ENCODE measurements around the gene UBE3C.

UBE3C gene

DNA sequence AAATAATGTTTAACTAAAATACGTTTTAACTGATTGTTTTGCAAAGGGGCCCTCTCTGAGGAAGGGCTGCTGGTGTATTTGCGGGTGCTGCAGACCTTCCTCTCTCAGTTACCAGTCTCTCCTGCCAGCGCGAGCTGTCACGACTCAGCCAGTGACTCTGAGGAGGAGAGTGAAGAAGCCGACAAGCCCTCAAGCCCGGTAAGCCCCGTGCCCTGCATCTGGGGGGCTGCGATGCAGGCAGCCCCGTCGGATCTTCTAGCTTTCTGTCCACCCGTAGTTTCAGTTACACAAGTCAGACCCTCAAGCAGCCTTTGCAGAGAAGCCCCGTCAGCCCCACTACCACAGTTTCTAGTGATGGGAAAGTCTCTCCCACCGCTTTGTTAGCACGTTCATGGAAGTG is 45.1 kb downstream of the UBE3C start:
- no peak for DNase-seq

DNA sequence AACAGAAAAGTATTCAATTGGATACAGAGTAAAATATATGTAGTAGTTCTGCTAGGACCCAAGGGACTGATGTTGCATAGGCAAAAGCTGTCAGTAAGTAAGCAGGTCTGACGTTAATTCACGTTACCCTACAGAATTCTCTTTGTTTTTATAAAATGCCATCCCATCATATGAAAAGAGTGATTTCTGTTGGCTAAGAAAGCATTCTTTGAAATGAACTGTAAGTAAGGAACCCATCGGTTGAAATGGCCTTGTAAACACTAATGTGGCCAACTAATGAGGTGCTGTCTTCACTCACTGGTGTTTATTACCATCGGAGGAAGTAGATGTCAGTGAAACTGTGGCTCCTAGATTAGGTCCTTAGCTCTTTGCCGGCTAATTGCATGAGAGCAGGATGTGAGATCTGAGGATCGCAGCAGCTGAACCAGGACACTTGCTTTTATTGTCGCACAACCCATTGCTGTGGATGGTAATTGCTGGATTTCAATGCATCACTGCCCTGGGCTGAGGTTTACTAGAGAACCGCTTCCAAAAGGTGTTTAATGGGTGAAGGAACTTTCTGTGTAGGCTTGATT is 49.5 kb downstream of the UBE3C start:
- DNase-seq, result no peak

DNA sequence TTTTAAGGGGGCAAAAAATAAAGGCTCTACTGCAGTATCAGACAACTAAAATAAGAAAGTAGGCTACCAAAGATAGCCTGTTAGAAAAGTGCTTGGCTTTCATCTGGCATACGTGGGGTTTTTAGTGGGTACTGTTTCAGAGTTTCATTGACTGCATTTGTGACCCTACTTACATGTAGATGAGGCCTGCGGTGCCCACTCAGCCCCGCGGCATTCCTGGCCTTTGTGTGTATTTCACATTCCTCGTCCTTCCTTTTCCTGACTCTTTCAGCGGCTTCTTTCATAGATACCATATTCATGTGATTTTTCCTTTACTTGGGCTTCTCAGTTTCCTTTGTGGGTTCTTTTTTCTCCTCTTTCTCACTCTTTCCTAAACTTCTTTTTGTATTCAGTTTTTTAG is 50.7 kb downstream of the UBE3C start:
- no peak for DNase-seq

DNA sequence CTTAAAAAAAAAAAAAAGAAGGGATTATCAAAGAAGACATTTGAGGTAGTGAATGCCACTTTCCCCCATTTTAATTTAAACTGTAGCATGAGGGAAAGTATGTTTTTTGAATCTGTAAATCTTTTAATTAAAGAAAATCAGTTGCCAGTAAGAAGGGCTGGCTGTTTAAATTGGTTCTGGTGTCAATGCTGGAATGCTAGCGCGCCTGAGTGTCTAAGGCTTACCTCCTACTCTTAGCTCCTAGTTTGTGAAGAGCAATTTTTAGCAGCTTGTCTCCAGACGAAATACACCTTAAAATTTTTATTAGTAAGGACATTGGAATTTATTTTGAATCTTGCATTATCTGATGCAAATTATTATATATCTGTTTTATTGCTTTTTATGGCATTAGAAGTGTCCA is 54.1 kb downstream of the UBE3C start:
- DNase-seq, result no peak

DNA sequence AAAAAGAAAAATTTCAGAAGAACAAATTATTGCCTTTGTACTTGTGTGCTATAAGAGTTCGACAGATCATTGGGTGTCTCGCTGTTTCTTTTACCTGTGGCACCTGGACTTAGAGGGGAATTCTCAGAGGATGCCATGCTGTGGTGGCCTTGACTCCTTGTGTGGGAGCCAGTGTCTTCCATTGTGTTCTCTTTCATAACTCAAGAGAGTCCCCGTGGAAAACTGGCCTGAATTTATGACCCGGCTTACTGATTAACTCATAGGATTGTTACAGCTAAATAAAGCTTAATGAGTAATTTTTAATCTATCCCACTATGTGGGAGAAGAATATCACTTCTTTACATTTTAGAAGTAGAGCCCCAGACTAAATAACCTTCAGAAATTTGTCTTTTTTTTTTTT is 54.5 kb downstream of the UBE3C start:
- no peak for DNase-seq

DNA sequence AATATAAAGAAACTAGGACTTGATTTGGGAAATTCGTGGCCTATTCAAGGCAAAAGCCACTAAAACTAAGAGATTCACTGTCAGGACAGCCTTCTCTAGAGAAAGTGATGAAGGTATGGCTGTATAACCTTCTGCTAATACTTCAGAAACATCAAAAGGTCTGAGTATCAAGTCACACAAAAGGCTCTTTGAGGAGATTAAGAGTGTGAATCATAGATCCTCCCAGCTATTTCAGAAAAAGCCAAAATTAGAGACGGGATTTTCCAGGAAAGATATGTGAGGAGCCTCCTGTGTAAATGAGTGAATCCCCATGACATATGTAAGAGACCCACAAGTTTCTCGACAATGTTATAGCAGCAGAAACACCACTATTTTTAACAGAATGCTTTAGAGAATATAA is 56.2 kb downstream of the UBE3C start:
- DNase-seq, result no peak

DNA sequence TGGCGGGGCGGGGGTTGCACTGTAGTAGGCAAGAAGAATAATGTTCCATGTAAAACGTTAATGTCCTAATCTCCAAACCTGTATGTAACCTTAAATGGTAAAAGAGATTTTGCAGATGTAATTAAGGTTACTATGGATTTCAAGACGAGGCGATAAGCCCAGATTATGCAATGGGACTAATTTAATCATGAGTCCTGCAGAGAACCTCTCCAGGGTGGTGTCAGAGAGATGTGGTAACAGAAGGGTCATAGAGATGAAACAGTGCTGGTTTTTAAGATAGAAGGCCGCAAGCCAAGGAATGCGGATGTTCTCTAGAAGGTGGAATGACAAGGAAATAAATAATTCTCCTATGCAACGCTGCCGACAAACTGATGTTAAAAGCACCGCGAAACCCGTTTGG is 57.1 kb downstream of the UBE3C start:
- DNase-seq, result no peak

DNA sequence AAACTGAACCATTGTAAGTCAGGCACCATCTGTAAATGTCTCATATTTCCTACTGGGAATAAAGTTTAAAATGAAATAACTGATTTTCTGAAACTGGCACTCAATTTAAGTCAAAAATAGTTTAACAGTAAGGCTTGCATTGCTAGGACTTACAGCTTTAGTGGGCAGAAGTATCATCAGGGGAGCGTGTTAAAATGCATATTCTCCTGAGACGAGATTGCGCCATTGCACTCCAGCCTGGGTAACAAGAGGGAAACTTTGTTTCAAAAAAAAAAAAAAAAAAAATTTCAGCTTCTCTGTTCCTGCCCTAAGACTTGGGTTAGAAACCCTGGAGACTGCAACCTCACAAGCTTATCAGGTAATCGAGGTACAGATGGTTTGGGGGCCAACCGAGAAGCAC is 65.4 kb downstream of the UBE3C start:
- peak; percentile 48 for DNase-seq

DNA sequence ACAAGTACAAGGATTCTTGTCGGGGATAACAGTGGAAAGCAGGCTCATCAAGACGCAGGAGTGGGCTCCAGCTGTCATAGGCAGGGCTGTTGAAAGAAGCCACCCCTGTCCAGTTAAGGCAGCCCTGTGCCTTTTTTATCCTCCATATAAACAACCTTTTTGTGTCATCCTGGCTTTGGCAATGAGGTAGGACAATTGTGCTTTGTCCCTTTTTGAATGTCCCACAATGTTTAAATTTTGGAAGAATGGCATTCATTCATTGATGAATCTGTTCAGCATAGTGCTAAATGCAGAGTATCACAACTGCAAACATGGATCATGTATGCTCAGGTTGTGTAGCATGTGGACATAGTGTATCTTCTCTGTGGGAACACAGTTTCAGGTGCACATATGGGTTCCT is 66.7 kb downstream of the UBE3C start:
- peak; percentile 13 for DNase-seq

DNA sequence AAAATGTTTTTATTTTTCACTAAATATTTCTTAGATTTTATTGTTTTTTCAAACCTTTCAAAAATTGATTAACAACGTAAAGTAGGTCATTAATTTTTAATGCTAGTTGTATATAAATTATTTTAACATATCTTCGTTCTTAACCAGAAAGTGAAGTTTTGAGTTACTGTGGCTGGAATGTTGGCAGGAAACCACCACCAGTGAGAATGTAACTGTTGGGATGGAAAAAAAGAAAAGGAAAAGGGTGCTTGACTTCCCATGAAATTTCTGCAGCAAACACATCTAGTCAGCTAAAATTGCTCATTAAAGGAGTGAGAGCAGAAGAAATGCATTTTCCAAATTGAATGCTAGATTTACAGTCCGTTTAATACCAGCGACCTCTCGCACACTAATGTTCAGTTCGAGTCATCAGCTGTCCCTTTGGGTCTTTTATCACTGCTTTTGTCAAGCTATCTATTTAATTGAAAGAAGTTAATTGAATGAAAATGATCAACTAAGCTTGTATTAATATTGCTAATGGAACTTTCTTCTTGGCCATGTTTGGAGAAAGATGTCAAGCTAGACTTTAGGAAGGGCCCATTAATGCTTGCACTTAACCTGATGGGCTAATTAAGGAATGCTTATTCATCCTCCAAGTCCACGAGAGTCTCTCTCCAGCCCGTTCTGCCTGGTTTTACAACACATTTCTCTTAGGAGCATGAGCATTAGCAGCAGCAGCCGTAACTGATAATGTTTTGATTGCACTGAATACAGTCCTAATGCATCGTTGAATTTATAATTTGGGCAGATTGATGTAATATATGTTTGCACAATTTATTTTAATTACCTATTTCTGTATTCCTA is 70.1 kb downstream of the UBE3C start:
- peak; percentile 4 for DNase-seq

DNA sequence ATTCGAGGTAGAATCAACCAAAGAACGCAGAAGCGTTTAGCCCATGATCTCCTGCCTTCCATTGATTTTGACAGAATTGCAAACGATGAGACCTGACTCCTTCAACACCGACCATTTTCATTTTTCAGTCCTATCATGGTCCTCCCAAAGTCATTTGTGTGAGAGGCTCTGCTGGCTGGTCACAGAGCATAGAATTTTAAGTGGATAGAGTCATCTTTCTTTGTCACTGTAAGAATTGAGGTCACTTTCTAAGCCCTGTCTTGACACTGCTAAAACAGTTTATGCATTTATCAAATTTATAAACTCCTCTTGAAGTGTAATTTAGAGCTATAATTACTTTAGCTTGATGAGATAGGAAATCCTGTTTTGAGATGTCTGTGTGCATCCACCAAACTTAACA is 72.0 kb downstream of the UBE3C start:
- peak; percentile 30 for DNase-seq

DNA sequence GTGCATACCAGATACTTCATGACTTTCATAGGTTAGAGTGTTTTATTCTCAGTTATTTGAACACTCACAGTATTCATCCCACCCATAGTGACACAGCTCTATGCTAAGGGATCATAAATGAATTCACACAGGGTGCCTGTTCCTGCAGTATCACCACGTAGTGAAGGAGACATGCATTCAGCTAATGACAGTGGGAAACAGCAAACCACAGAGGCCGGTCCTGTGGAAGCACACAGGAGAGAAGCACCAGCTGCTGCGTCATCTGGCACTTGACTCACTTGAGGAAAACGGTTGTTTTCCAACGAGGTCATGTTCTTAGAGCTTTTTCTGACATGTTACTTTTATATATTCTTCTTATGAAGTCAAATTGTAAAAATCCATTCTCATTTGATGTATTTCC is 73.0 kb downstream of the UBE3C start:
- peak; percentile 93 for DNase-seq

DNA sequence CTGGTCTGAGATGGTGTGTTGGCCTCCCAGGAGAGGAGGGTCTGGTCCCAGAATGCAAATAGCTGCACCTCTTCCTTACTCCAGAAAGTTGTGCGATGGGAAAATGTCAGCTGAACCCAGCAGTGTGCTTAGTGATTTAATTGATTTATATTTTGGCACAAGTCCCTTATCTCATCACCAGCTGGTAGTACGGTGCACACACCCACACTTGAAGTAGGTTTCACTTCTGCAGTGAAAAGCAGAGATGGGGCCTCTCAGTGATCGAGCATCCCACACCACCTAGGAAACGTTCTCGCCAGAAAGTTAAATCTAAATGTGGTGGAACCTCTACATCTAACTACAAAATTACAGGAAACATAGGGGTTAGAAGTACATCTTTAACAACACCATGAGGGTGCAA is 80.4 kb downstream of the UBE3C start:
- DNase-seq, result peak; percentile 4

DNA sequence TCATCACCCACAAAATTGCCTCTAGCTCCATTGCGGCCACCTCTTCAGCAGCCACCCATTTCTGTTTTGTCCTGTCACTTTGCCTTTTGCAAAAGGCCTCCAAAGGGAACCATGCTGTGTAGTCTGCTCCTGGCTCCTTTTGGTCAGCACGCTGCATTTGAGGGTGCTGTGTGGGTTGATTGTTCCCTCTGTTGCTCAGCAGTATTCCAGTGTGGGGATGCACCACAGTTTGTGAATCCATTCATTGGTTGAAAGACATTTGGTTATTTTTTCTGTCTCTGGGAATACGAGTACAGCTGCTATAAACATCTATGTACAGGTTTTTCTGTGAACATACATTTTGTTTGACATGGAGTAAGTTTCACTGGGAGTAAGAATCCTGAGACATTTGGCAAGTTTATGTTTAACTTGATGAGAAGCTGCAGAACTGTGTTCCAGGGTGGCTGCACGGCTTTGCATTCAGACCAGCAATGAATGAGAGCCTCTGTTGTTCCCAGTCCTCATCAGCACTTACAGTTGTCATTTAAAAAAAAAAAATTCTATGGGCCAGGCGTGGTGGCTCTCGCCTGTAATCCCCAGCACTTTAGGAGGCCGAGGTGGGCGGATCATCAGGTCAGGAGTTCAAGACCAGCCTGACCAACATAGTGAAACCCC is 82.3 kb downstream of the UBE3C start:
- DNase-seq, result no peak

DNA sequence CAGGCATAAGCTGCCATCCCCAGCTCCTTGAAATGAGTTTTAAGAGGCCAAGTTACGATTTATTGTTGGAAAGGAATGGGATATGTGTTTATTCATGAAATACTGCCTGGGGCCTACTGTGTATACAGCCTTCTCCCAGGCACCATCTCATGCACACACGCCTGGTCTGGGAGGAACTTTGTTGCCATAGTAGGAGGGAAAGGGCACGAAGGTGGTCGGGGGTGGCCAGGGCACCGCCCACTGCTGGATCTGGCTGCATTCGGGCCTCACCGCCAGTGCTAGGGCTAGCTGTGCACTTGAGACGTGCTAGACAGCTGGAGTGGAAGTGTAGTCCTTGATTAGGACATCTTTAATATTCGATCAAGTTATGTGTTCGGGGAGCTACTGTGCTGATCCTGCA is 84.0 kb downstream of the UBE3C start:
- DNase-seq, result no peak

DNA sequence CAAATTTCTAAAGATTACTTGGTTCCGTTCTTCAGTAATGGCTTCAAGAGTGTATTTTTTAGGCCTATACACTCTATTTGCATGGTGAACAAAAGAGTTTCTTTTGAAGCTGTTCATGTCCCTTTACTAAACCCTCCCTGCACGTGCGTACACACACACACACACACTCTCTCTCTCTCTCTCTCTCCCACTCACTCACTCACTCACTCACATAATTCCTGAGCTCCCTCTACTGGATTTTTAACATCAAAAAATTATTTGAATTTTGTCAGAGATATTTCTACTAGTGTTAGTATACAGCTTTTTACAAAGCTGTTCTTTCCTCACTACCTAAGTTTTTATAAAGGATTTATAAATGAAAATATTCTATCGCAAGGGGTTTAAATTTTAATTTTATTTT is 85.9 kb downstream of the UBE3C start:
- peak; percentile 45 for DNase-seq

DNA sequence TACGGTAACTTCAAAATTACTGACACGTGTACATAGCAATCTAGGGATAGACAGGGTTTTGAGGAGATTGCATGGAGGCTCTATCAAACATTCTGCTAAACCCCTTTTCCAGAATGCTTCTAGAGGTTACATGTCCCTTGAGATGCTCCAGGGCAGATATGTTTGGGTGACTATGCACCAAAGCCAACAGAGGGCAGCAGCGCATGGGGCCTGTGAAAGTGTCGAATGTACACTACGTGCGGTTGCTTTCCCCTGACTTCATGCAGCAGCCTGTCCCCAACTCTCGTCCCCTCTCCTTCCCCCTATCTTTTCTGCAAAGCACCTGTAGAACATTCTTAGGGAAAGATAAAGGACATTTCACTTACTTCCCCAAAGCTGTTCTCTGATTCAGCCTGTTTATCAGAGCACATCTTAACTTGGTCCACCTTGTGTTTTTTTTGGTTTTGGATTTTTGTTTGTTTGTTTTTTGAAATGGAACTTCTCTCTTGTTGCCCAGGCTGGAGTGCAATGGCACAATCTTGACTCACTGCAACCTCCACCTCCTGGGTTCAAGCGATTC is 90.2 kb downstream of the UBE3C start:
- DNase-seq, result peak; percentile 6

DNA sequence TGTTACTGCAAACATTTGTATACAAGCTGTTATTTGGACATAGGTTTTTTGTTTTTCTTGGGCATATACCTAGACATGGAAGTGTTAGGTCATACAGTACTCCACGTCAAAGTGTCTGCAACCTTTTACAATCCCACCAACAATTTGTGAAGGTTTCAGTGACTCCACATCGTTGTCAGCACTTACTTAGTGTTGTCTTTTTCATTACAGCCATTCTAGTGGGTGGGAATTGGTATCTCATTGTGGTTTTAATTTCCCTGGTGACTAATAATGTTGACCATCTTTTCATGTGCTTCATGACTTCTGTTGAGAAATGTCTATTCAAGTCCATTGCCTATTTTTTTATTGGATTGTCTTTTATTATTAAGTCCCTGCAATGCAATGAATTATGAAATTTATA is 95.0 kb downstream of the UBE3C start:
- DNase-seq, result no peak

DNA sequence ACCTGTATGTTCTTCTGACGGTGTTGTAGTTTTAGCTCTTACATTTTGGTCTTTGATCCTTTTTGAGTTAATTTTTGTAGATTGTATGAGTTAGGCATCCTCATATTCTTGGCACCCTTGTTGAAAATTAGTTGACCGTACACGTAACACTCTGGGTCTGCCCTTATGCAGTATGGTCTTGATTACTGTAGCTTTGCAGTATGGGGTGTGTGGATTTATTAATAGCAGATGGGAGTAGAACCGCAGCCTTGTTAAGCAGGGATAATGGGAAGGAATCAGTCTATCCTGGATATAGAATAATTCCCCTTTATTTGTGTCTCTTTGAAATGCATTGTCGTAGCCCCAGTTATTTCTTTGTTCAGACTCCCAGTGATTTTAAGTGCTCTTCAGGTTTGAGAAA is 95.5 kb downstream of the UBE3C start:
- no peak for DNase-seq

DNA sequence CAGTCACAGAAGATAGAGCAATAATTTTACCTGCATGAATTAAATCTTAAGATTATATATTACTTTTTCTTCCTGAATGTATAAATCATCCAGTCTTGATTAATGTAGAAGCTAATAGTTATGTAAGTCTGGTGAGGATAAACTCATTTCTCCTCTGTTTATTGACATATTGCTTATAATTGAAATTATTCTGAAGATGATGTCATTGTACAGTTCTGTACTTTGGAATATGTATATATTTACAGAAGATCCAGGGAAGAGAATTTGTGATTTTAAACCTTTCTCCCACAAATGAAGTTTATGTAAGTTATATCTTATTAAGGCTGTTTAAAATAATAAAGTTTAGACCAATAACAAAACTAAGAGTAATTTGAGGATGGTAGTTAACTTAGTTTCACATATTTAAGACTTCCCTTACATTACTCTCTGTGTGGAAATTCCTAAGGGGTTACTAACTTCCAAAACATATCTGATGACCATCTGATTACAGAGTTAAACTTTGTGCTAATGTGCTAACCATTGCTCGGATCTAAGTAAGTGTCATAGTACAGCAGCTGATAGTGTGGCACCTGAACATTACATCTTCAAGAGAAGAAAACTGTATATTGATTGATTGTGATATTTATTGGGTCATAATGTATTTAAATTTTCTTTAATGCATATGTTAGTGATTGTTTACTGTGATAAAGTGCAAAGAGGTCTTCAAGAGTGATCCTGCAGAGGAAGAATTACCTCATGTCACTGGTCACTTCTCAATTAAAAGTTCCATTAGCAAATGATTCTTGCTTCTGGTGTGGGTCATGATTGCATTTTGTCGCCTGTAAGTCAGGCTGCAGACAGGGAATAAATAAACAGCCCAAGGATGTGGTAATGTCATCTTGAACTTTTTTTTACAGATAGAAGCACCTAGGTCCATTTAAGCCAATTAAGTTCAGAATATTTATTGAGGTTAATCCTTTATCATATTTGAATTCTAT is 96.9 kb downstream of the UBE3C start:
- no peak for DNase-seq

DNA sequence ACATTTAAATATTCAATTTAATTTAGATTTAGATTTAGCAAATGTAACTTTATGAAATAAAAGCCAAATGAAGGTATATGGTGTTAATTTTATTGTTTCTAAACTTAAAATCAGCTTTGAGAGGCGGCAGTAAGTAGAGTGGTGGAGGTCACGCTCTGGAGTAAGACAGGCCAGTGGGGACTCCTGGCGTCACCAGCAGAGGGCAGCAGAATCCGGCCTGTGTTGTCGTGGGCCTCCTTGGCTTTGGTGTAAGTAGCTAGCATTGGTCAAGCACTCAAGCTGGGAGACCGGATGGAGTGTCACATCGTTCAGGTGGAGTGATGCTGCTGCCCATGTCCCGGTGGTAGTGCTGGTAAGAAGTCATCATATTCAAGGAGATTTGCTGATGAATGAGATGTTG is 99.4 kb downstream of the UBE3C start:
- DNase-seq, result no peak

DNA sequence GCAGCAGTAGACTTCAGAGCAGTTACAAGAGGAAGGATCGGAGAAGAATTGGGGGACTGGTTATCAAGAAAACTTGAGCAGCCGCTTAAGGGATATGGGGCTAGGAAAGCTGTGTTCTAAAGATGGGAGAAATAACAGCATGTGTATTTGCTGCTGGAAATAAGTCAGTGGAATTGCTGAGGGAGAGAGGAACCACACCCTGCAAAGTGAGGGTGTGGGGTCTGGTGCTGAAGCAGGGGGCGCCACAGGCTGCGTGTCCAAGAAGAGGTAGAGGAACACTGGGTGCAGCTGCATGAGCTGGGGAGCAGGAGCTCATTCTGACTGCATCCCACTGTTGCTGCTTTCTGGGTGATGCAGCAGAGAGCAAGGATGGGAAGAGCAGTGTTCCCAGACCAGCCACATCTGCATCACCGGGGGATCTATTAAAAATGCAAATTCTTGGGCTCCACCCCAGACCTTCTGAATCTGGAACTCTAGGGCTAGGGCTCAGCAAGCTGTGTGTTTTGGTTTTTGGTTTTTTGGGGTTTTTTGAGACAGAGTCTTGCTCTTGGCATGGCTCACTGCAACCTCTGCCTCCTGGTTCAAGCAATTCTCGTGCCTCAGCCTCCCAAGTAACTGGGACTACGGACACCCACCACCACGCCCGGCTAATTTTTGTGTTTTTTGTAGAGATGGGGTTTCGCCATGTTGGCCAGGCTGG is 101.0 kb downstream of the UBE3C start:
- no peak for DNase-seq

All from NCI-H2171 treated with DMSO at 0.1 percent for 48 hours (cell line).